A673 (cell line): ENCODE results near the gene CRYGC.

Experiments
- CTCF ChIP-seq: fragments of 300-800, 200-600 bp; sonication (generic); conservative IDR thresholded peaks from 2 replicates; pipeline ENCODE4 v1.5.1; 2017; ENCODE audit warnings: low read depth, mild to moderate bottlenecking, antibody characterized with exemption, low read length, moderate library complexity, mixed read lengths
- EZH2 ChIP-seq: fragments of 200-600 bp; sonication (generic); IDR thresholded peaks from 2 replicates; pipeline ENCODE4 v1.6.1; 2017; ENCODE audit warnings: borderline replicate concordance, low read depth, mild to moderate bottlenecking, mixed read lengths, antibody characterized with exemption, low read length; ENCODE audit not compliant: poor library complexity, severe bottlenecking

DNA sequence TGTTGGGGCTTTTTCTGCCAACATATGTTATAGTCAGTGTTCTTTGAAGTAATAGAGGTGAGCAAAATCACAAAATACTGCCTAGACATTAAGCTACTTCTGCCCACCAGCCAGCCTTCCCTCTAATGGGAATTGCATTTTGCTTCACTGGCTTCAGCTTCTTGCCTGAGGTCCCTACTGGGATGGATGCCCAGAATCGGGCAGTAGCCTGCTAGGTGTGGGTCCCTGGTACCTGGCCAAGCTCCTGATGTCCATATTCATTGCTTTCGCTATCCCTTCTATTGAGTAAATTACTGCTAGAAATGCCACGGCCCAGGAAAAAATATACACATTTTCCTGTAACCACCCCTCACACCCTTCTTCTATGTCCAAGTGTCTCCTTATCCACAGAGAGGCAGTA lies 32.3 kb downstream of the CRYGC start:
- no peak for TF ChIP-seq CTCF
- TF ChIP-seq EZH2, result no peak
